Measurements from ENCODE around the gene HYAL4.
"Not testable (repeated sequence)": the region's sequence is repeated elsewhere in the genome, so short reads cannot be mapped to it uniquely, and the experiment has no call there.

Gene HYAL4

GRCh38 chr7:123846217-123846891 lies 1.4 kb downstream of the HYAL4 start:
- H3K4me3 ChIP-seq (ENCODE audit: low read depth, low read length), result no peak overlapping the region

- no peak overlapping the region for H3K4me3 ChIP-seq (ENCODE audit: low read depth, low read length)
These were observed 2.9 kb downstream of the HYAL4 start for GRCh38 chr7:123847868-123848267.

GRCh38 chr7:123849855-123850254 lies 4.9 kb downstream of the HYAL4 start:
- H3K4me3 ChIP-seq (ENCODE audit: low read depth, low read length), result no peak overlapping the region

- H3K4me3 ChIP-seq (ENCODE audit: low read depth, low read length), result not testable (repeated sequence)
These were observed 6.4 kb downstream of the HYAL4 start for GRCh38 chr7:123851404-123851803.

GRCh38 chr7:123854291-123854690 lies 9.3 kb downstream of the HYAL4 start:
- H3K4me3 ChIP-seq (ENCODE audit: low read depth, low read length), result not testable (repeated sequence)

- not testable (repeated sequence) for H3K4me3 ChIP-seq (ENCODE audit: low read depth, low read length)
These were observed 11.5 kb downstream of the HYAL4 start for GRCh38 chr7:123856428-123856827.

GRCh38 chr7:123860848-123861247 lies 15.9 kb downstream of the HYAL4 start:
- no peak overlapping the region for H3K4me3 ChIP-seq (ENCODE audit: low read depth, low read length)

GRCh38 chr7:123862775-123863174 lies 17.8 kb downstream of the HYAL4 start:
- H3K4me3 ChIP-seq (ENCODE audit: low read depth, low read length), result no peak overlapping the region

GRCh38 chr7:123863461-123863860 lies 18.5 kb downstream of the HYAL4 start:
- no peak overlapping the region for H3K4me3 ChIP-seq (ENCODE audit: low read depth, low read length)

- H3K4me3 ChIP-seq (ENCODE audit: low read depth, low read length), result no peak overlapping the region
These were observed 19.0 kb downstream of the HYAL4 start for GRCh38 chr7:123864012-123864411.

GRCh38 chr7:123864436-123864835 lies 19.5 kb downstream of the HYAL4 start:
- H3K4me3 ChIP-seq (ENCODE audit: low read depth, low read length), result no peak overlapping the region

GRCh38 chr7:123864966-123865365 lies 20.0 kb downstream of the HYAL4 start:
- H3K4me3 ChIP-seq (ENCODE audit: low read depth, low read length), result no peak overlapping the region

- no peak overlapping the region for H3K4me3 ChIP-seq (ENCODE audit: low read depth, low read length)
These were observed 20.6 kb downstream of the HYAL4 start for GRCh38 chr7:123865517-123866117.

- H3K4me3 ChIP-seq (ENCODE audit: low read depth, low read length), result no peak overlapping the region
These were observed 22.3 kb downstream of the HYAL4 start for GRCh38 chr7:123867225-123867624.

GRCh38 chr7:123871998-123872867 lies 27.3 kb downstream of the HYAL4 start:
- H3K4me3 ChIP-seq (ENCODE audit: low read depth, low read length), result no peak overlapping the region

- no peak overlapping the region for H3K4me3 ChIP-seq (ENCODE audit: low read depth, low read length)
These were observed 27.9 kb downstream of the HYAL4 start for GRCh38 chr7:123872908-123873307.

GRCh38 chr7:123876557-123877256 lies 31.7 kb downstream of the HYAL4 start:
- H3K4me3 ChIP-seq (ENCODE audit: low read depth, low read length), result no peak overlapping the region

GRCh38 chr7:123879628-123880027 lies 34.7 kb downstream of the HYAL4 start:
- no peak overlapping the region for H3K4me3 ChIP-seq (ENCODE audit: low read depth, low read length)

GRCh38 chr7:123881300-123881699 lies 36.3 kb downstream of the HYAL4 start:
- no peak overlapping the region for H3K4me3 ChIP-seq (ENCODE audit: low read depth, low read length)

- H3K4me3 ChIP-seq (ENCODE audit: low read depth, low read length), result no peak overlapping the region
These were observed 38.2 kb downstream of the HYAL4 start for GRCh38 chr7:123883154-123883553.

GRCh38 chr7:123888192-123888591 lies 43.2 kb downstream of the HYAL4 start:
- no peak overlapping the region for H3K4me3 ChIP-seq (ENCODE audit: low read depth, low read length)

All from iPS-11a (cell line).